NCI-H2107 (cell line): ENCODE measurements around the gene GPR153.

Source experiments
- DNase-seq: peaks from one replicate; lab custom pipeline; 2025; lab: John Stamatoyannopoulos, UW

The GPR153 gene

DNA sequence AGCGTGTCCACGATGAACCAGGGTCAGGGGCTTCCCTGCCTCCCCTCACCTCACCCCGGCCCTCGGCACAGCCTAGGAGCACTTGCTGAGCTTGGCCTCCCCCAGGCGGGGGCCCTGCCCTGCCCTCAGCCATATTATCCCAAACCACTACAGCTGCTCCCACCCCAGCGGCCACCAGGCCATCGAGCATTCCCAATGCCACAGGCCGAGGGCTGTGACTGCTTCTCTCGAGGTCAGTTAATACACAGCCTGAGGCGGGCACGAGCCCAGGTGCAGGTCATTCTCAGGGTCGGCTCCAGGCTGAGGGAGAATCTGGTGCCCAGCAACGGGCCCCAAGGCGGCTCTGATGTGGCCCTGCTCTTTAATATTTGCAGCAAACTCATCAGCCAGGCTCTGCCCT is 8.4 kb upstream of the GPR153 start:
- DNase-seq, result no peak

DNA sequence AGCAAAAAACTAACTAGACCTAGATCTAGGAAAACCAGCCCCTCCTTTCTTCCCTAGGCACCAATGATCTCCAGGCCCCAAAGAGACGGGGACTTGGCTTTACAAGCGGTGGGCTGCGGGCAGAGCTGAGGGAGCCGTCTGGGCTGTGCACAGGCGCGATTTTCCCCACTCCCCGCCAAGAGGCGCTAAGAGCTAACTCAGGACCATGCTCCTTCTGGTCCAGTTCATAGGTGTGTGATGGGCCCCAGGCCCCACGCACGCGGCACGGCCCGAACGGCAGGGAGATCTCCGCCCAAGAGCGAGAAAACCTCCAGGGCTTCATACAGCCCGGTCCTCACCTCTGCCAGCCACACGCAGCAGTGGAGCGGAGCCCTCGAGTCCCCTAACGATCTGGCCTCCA is 7.5 kb upstream of the GPR153 start:
- no peak for DNase-seq

DNA sequence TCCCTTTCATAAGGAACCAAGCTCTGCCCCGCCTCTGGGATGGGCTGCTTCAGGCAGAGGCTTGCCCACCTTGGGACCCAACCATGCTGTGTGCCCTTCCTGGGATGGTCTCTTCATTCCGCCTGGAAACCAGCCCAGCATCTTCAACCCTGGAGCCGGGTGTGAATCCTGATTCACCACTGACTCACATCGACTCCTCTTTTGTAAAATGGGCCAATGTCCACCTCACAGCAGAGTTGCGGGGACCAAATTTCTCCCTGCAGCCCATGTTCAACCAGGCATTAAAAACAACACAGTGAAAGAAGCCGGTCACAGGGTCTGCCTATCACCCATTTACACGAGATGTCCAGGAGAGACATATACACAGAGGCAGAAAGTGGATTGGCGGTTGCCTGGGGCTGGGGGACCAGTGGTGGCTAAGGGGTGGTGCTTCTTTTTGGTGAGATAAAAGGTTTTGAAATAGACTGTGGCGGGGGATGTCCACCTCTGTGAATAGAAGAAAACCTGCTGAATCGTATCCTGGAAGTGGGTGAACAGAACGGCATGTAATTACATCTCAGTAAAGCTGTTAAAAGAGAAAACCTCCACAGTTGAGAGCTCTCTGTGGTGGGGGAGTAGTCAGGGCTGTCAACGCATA is 6.9 kb upstream of the GPR153 start:
- no peak for DNase-seq

DNA sequence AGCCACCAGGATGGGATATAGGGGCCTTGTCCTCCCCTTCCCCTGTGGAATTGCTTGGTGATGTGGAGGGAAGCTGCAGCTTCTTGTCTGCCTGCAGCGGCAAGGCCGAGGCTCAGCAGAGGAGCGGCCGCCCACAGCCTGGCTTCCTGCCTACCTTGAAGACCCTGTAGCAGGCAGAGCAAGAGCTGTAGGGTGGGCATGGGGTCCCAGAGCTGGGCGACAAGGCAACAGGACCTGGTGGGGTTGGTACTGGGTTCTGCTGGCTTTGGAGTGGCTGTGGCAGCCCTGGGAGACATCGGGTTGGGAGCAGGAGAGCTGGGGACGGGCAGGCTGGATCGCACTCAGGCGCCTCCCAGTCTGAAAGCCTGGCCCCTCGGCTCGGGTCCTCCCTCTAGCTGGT is 5.7 kb upstream of the GPR153 start:
- DNase-seq, result no peak

DNA sequence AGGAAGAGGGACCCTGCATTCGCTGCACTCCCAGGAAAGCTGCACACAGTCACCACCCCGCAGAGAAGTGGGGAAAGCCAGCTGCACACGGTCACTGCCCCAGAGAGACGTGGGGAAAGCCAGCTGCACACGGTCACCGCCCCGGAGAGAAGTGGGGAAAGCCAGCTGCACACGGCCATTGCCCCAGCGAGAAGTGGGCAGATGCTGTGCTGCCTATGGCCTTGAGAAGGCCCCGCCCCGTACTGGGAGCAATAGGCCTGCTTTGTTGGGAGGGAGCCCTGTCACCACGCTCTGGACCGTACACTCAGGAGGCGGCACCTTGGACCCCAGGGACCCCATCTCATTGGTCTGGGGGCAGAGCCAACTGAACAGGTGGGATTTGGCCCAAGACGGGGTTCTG is 4.3 kb upstream of the GPR153 start:
- no peak for DNase-seq

DNA sequence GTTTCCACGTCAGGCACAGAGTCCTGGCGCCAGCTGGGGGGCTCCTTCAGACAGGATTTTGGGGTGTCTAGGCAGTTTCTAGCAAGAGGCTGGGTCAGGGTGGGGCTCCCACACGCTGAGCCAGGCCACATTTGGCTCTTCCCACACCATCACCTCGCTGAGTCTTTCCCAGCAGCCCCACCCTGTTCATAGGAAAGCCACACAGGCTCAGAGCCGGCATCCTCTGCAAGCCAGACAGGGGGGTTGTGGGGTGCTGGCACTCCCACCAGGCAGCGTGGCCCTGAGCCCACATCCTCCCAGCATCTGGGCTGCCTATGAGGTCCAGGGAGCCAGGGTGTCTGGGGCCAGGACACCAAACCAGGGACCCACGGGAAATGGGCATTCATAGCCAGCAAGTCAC is 2.8 kb upstream of the GPR153 start:
- no peak for DNase-seq

DNA sequence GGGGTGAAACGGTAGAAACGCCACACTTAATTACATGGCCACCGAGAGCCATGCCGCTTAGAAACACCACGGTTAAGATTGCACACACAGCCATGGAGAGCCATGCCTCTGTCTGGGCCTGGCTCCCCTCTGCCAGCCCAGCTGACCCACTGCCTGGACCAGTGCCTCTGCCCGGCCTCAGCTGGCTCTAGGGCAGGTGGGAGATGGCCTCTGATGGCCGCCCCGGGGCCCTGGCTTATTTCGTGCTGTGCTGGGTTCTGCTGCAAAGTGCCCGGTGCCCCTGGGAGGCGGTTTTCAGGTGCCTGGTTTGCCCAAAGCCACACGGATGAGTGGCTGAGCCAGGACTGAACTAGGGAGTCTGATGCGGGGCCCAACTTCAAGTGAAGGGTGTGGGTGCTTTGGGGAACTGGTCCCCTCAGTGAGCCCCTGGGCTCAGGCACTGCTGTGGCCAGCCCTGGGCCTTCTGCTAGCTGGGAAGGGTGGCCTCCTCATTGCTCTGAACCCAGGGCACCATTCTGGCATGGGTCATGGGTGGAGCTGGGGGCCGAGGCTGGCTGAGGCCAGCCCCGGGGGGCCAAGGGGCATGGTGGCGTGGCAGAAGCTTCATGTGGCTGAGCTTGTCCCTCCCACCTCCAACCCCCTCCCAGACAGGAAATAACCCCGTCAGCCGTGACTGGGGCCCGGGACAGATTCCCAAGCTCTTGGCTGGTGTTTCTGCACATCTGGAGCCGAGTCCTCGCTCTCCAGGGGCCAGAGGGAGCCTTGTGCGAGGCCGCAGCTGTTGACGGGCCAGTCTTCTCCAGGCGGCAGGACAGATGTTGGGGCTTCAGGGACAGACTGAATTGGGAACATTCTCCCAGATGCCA is 1.9 kb upstream of the GPR153 start:
- no peak for DNase-seq

DNA sequence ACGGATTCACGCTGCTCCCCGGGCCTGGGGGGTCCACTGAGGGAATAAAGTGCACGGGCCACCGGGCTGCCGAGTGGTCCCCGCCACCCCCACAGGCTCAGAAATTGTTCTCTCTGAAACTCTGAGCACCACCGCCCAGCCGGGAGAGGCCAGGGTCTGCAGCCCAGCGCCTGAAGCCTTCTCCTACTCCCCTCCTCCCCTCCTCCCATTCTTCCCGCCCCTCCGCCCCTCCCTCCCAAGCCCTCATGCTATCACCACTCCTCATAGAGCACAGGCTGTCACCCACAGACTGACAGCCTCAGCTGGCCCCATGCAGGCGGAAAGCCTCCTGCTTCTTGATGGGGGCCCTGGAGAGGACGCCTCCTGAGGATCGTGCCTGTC is 707 bp upstream of the GPR153 start:
- no peak for DNase-seq

DNA sequence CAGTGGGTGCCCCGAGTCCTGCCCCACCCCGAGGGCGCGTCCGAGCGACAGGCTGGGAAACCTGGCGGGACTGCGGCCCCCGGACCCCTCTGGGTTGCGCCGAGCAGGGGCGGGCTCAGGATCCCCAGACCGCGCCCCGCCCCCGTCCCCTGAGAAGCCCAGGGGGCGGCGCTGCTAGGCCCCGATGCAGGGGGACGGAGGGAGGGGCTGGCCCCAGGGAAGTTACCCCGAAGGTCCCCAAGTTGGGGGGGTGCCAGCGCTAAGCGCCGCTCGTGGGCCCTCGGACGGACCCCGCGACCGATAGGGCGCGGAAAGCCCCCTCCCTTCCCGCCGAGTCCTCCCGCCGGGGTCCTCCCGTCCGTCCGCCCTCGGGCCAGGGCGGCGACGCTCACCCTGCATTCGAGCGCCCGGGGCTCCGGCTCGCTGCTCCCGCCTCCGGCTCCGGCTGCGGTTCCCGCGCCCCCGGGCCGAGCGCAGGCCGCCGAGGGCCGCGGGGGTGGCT is 414 bp downstream of the GPR153 start:
- no peak for DNase-seq

DNA sequence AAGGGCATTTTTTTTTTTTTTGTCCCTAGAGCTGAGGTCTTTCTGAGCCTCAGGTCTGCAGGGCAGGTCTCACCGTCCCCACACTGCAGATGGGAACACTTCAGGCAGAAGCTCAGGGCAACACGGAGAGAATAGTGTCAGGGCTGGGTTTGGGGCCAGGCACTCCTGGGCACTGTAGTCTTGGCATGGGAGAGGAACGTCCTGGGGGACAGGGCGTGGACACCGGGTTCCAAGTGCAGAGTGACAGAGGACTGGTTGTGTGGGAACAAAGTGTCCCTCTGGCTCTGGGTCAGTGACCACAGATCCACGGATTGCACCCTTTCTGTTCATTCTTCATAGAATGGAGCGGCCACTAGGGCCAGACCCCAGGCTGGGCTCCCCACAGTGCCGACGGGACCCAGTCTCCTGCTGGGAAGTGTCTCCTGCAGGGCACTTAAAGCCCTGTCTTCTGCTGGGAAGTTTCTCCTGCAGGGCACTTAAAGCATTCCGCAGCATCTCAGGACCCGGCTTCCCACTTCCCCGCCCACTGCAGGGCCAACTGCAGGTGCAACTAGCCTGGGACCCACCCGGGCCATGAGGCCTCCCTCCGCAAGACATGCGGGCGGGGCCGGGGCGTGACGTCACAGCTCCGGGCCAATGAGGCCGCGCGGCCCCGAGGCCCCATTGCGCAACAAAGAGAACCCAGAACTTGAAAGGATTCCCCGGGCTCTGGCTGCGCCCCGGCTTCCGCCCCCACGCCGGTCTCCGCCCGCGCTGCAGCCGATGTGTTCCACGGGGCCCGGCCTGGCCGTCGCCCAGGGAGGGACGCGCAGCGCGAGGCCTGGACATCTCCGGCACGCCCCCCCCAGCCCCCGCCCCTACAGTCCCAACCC is 1.2 kb downstream of the GPR153 start:
- DNase-seq, result no peak

DNA sequence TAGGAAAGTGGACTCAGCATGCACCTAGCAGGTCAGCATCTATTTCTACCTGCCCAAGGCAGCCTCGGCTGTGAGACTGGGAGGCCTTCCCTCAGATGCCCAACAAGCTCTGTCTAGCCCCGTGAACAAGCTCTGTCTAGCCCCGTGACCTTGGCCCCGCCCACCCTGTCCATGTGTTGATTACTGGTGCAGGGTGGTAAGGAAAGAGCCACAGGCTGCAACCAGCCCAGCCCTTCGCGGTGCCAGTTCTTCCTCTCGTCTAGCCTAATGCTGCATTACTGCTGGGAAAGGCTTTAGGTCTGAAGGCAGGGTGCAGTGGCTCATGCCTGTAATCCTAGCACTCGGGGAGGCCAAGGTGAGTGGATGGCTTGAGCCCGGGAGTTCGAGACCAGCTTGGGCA is 2.2 kb downstream of the GPR153 start:
- no peak for DNase-seq

DNA sequence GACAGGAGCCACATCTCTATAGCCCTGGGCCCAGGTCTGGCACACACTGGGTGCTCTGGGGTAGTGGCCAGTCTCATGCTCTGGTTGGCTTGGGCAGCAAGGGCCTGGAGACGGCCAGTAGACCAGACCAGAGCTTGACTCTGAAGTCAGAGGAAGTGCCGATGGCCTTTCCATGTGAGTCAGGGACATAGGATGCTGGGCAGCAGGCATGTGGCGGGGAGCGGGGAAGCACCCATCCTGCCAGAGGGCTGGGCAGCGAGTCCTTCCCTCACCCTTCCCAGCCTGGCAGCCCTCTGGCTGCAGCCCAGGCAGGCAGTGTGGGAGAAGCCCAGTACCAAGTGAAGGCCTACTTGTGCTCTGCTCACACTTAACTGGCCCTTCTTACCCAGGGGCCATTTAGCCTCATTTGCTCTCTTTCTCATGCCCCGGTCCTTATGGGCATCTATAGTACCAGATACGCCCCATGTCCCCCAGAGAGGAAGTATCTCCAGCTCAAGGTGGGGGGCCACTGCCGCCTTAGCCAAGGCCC is 3.3 kb downstream of the GPR153 start:
- no peak for DNase-seq

DNA sequence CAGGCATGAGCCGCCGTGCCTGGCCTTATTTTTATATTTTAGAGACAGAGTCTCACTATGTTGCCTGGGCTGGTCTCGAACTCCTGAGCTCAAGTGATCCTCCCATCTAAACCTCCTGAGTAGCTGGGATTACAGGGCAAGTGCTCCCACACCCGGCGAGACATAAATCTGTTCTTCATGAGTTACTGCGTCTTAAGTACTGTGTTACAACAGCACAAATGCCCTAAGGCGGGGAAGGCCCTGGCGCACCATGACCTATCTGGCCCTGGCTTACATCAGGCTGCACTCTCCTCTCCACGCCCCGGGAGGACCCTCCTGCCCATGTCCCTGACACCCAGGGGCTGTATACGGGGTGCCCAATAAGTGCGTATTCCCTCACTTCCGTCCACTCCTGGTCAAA is 4.3 kb downstream of the GPR153 start:
- no peak for DNase-seq

DNA sequence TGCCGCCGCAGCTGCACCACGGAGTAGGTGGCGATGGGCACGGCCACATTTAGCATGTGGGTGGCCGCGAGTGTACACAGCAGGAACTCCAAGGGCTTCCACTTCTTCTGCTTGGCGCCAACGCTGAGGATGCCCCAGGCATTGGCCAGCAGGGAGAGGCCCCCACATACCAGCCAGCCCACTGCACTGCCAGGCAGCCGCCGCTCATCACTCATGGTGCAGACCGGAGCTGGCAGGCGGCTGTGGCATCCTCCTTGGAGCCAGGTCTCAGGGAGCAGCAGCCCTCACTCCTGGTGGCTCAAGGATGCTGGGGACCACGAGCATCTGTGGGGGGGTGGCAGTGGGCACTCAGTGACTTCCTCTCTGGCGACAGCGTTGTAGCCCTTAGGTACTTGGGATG is 6.2 kb downstream of the GPR153 start:
- no peak for DNase-seq

DNA sequence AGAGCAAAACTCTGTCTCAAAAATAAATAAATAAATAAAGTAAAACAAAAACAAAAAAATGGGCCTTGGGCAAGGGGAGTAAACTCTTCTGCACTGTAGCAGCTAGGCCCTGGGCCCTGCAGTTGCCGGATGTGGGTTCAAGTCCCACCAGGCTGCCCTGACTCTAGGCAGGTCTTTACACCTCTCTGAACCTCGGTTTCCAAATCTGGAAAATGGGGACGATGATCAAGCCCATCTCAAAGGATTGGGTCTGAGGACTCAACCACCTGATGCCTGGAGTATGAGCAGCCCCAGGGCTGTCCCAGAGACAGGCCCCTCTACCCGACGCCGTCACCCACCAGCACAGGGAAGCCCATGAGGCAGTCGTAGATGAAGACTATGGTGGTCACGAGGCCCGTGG is 7.5 kb downstream of the GPR153 start:
- no peak for DNase-seq

DNA sequence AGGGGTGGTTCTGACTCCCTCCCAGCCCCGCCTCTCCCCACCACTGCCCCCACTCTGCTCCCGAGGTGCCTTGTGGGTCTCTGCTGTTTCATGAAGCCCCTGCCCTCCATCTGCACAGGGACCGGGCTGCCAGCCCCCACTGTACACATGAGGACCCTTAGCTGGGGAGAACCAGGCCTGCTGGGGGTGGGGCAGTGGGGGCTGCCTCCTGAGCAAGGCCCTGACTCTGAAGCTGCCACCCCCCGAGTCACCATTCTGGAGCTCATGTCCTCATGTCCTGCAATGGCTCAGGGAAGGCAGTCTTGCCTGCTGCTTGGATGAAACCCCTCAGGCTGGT is 8.6 kb downstream of the GPR153 start:
- no peak for DNase-seq

DNA sequence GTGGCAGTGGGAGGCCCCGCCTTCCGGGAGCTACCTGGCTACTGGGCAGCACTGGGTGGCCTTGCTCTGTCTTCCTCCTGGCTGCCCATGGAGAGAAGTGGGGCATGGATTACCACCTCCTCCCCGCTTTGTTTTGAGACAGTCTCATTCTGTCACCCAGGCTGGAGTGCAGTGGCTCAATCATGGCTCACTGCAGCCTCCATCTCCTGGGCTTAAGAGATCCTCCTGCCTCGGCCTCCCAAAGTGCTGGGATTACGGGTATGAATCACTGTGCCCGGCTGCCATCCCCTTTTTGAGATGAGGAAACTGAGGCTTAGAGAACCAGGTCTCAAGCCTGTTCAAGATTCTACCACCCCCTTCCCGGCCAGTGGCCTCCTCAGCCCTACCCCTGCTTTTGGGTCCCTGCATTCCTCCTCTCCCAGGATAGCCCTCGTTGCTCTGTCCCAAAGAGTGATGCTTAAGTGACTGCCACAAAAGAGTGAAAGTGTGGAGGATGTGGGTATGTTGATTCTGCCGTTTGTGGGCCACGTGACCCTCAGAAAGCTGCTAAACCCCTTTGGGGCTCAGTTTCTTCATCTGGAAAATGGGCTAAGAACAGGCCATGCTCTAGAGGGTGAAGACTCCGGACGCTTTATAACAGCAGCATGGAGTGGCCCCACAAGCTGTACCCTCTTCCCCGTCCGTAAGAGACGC is 9.1 kb downstream of the GPR153 start:
- DNase-seq, result no peak

DNA sequence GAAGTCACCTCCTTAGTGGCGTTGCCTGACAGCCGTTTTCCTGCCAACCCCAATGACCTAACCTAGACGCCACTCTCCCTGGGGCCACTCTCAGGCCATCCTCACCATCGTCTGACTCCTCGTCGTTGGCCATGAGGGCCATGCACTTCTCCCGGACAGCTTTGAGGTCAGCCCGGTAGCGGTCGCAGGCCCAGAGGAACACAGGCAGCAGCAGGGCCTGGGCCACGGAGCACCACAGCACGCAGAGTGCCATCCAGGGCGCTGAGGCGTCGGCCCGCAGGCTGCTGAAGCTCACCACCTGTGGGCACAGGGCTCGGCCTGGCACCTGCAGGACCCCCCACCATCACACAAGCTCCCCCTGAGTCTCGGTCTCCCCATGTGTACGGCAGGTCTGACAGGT is 9.7 kb downstream of the GPR153 start:
- no peak for DNase-seq

DNA sequence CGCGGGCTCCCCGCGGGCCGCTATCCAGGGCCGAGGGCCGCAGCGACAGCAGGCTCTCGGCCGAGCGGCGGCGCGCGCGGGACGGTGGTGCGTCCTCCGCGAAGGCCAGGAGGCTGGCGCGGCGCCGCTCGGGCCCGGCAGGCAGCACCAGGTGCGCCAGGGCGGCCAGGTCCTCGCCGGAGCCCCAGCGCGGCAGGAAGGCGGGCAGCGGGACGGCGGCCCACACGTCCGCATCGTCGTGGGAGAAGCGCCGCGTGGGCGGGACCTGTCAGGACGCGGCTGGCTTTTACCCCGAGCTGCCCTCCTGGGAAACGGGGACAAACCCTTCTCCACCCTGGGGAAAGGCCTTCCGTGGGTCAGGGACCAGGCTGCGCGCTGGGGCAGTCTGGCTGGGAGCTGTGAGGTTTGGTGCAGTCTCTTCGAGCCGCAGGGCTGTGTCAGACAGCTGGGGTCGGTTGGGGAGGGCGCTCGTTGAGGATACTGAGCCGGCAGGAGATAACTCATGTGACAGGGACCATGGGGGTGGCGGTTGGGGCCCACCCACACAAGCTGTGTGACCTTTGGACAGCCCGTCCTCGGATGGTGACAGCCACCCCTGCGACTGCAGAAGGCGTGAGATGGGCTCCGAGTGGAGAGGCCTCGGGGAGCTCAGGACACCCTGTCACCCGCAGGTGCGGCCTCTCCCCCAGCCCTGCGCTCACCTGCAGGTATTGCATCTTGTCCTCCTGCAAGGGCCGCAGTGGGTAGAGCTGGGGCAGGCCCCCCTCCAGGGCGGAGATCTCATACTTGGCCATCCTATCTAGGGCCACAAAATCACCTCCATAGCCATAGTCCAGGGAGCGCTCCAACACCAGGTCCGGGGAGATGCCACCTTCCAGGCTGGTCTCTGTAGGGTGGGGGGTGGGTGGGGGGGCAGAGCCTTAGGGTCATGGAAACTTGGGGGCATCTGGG is 10.9 kb downstream of the GPR153 start:
- DNase-seq, result no peak

DNA sequence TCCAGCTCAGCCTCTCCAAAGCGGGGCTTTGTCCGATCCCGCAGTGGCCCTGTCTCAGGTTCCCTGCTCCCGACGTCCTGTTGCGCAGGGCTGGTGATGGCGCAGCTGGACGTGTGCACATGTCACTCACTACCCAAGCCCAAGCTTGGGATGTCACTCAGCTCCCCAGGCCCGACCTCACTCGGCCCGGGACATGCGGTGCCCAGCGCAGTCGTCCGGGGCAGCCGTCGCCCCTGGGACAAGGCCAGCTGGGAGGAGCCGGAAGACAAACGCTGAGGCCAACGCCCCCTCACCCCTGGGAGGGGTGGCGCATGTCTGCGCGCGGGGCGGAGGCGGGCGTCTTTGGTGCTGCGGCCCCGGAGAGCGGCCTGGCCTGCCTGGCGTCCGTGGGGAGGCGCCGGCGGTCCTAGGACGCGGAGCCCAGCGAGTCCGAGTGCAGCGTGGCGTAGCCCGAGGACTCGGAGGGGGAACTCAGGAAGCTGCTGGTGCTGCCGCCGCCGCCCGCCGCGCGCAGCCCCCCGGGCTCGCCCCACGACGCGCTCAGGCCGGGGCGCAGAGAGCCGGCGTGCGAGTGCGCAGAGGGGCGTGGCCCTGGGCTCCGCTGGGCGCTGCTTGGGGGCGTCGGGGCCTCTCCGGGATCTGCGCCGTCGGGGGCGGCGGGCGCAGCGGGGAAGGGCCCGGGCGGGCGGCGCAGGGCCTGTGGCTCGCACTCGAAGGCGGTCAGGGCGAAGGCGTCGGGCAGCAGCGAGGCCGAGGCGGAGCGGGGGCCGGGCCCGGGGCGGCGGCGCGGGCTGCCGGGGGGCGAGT is 11.8 kb downstream of the GPR153 start:
- DNase-seq, result no peak
